ENCODE data around the gene ERCC1.

GRCh38 chr19:45440259-45440638 lies 16.5 kb upstream of the ERCC1 start:
- no peak for TF ChIP-seq CTCF (IDR thresholded peaks at IDR 0.05)
- no peak for TF ChIP-seq POLR2A (IDR thresholded peaks at IDR 0.05)

Measured in adrenal gland (tissue), 5 donors.